K562 (cell line): ENCODE results near the gene HSPA4. TPM values are rescaled to one million over a fixed set of nuclear protein-coding genes. Genes with fewer than 3 reads are reported as not detected.
A peak's percentile ranks its signal among the peaks of the same experiment; 100 is the strongest.

Experiments used
- ARNT ChIP-seq, 2 experiments: fragments of 450-650 bp; IDR thresholded peaks; 2 replicates each; pipeline ENCODE4 v1.6.1; 2016; ENCODE audit warnings: mild to moderate bottlenecking in 1 of 2
- ETV1 ChIP-seq: fragments of 450-650 bp; conservative IDR thresholded peaks from 2 replicates; pipeline ENCODE4 v1.6.1; 2016; ENCODE audit warnings: missing genetic modification characterization, control low read depth, low read depth, missing compliant biosample characterization
- FIP1L1 ChIP-seq: fragments of 200-400 bp; formaldehyde crosslinking; IDR thresholded peaks from 2 replicates; pipeline ENCODE4 v1.6.1; 2018; ENCODE audit warnings: mild to moderate bottlenecking, low read depth, low read length; ENCODE audit not compliant: poor library complexity, severe bottlenecking
- GABPA ChIP-seq: fragments of 200-800 bp; sonication (Bioruptor generic); conservative IDR thresholded peaks from 2 replicates; pipeline ENCODE4 v1.6.1; 2016; ENCODE audit warnings: low read depth, missing genetic modification characterization, missing compliant biosample characterization
- HMGXB4 ChIP-seq: sonication (generic); formaldehyde crosslinking; IDR thresholded peaks from 2 replicates; pipeline ENCODE4 v1.8.1; 2023; ENCODE audit warnings: mild to moderate bottlenecking, missing genetic modification reagents
- MGA ChIP-seq: fragments of 450-650 bp; IDR thresholded peaks from 2 replicates; pipeline ENCODE4 v1.6.1; 2016; ENCODE audit warnings: mild to moderate bottlenecking, moderate library complexity
- POLR2AphosphoS2 ChIP-seq: IDR thresholded peaks from 2 replicates; pipeline ENCODE4 v1.6.1; 2012; ENCODE audit warnings: low read length, improper control_type of control experiment
- POLR2H ChIP-seq: IDR thresholded peaks from 2 replicates; pipeline ENCODE4 v1.6.1; 2016; ENCODE audit warnings: missing genetic modification characterization, low read depth, mild to moderate bottlenecking, control low read depth, missing compliant biosample characterization, moderate library complexity
- PYGO2 ChIP-seq: fragments of 450-650 bp; IDR thresholded peaks from 2 replicates; pipeline ENCODE4 v1.6.1; 2016; ENCODE audit warnings: mild to moderate bottlenecking, missing genetic modification characterization, moderate library complexity, missing compliant biosample characterization
- RBFOX2 ChIP-seq: fragments of 200-400 bp; formaldehyde crosslinking; IDR thresholded peaks from 2 replicates; pipeline ENCODE4 v1.6.1; 2017; ENCODE audit warnings: low read depth, mild to moderate bottlenecking, low read length, moderate library complexity
- ZNF121 ChIP-seq: sonication (generic); formaldehyde crosslinking; conservative IDR thresholded peaks from 2 replicates; pipeline ENCODE4 v1.8.0; 2022; ENCODE audit warnings: missing genetic modification reagents
- ZNF436 ChIP-seq: fragments of 250-450, 450-650 bp; sonication (Bioruptor Pico); formaldehyde crosslinking; IDR thresholded peaks from 2 replicates; pipeline ENCODE4 v1.7.0; 2020; ENCODE audit warnings: mild to moderate bottlenecking
- ZNF507 ChIP-seq: conservative IDR thresholded peaks from 2 replicates; pipeline ENCODE4 v1.6.1; 2017; ENCODE audit warnings: missing genetic modification characterization, missing compliant biosample characterization
- polyA plus RNA-seq, 8 experiments: library from polyadenylated mRNA; depleted of rRNA in 4 of 8; stranded (reverse) in 5 of 8; unstranded in 3 of 8; fragments of >200 nt; fragmentation: Nextera tagmentation in 2 of 8; fragmentation: Illumina TruSeq in 1 of 8; extraction: Ambion mirVana in 2 of 8; extraction: Trizol in 1 of 8; gene quantifications; 2 replicates each; pipeline versions ENCODE4 v1.2.1 to v1.2.3, GENCODE V29; 2011 to 2014; ENCODE audit warnings: inconsistent platforms in 1 of 8, missing spikeins in 1 of 8
- total RNA-seq, 7 experiments: library from RNA; depleted of rRNA in 6 of 7; stranded (reverse); fragments of >200 nt in 6 of 7; fragmentation: Illumina TruSeq in 2 of 7; extraction: Trizol in 2 of 7; gene quantifications; 2 replicates each; pipeline versions ENCODE4 v1.2.1 to v1.2.3, GENCODE V29; 2011 to 2021; ENCODE audit warnings: low replicate concordance in 1 of 7

HSPA4 gene
- total and polyA plus RNA-seq, 9 of the 15 experiments (the other 6 are each of a cell fraction or from before 2014, with no cell fraction given): 90.3 to 286 (median 148) TPM

GRCh38 chr5:133025804-133026663, 25.8 kb upstream of the HSPA4 start, which contains the start of gene ZCCHC10 (continued):
- TF ChIP-seq HMGXB4 (CRISPR knock-in tag) (0 out of 2 replicates have a peak, but pooled peaks have one; percentile 37), POLR2H (tag) (peak; percentile 86), GABPA (tag) (peak; percentile 64), ZNF121 (no peak), POLR2AphosphoS2 (no peak), ZNF507 (tag) (no peak), MGA (0 out of 2 replicates have a peak, but pooled peaks have one; percentile 39), PYGO2 (tag) (no peak), RBFOX2 (peak; percentile 97), ARNT (IDR thresholded peaks at IDR 0.05) (no peak), ZNF436 (no peak), FIP1L1 (no peak), ETV1 (tag) (peak; percentile 81)
